AG04450 (cell line): ENCODE measurements around the gene RIBC2. TPM values are rescaled to one million over a fixed set of nuclear protein-coding genes. Genes with fewer than 3 reads are reported as not detected.

Experiments
- CTCF ChIA-PET: fragments of 300-600, 350-600 bp; formaldehyde crosslinking; extraction: SDS; loops from one replicate; lab custom pipeline; 2022; ENCODE audit warnings: antibody characterized with exemption, inconsistent platforms; lab: Charles Lee
- POLR2A ChIA-PET: fragments of 350-600 bp; formaldehyde crosslinking; extraction: SDS; loops from one replicate; lab custom pipeline; 2021; ENCODE audit warnings: antibody characterized with exemption, inconsistent platforms; lab: Yijun Ruan, JAX
- DNase-seq: peaks from one replicate; pipeline ENCODE4 v3.0.0-alpha.2; 2011; ENCODE audit warnings: low read depth, low spot score
- H3K27ac ChIP-seq: one replicate; pipeline ENCODE4 v1.5.1; 2012; ENCODE audit warnings: low read depth, low read length, control low read depth
- H3K27me3 ChIP-seq: one replicate; pipeline ENCODE4 v1.6.0; 2012; ENCODE audit warnings: low read length; ENCODE audit not compliant: control insufficient read depth, insufficient read depth
- H3K4me3 ChIP-seq: 2 replicates; pipeline ENCODE4 v1.5.1; 2011; ENCODE audit warnings: mild to moderate bottlenecking, low read depth, low read length, control low read depth
- H3K9me3 ChIP-seq: 2 replicates; pipeline ENCODE4 v1.5.1; 2012; ENCODE audit warnings: low read length; ENCODE audit not compliant: control insufficient read depth, insufficient read depth
- CTCF ChIP-seq: IDR thresholded peaks from 2 replicates; pipeline ENCODE4 v1.5.1; 2011; ENCODE audit warnings: low read depth, low read length, control low read depth, inconsistent platforms
- polyA plus RNA-seq: library from polyadenylated mRNA; depleted of rRNA; stranded (reverse); fragments of >200 nt; gene quantifications from 2 replicates; pipeline ENCODE4 v1.2.3, GENCODE V29; 2011

Gene RIBC2
- polyA plus RNA-seq, 1 experiment: 0.20 TPM

GRCh38 chr22:45452565-45453379, 39.3 kb downstream of the RIBC2 start:
- CTCF ChIA-PET: interaction anchor here (0.6 kb wide), 1 partner anchor 17 kb away, joined by 4 read pairs; no protein-coding TSS in a partner anchor
- Histone ChIP-seq H3K27me3 (no peaks in the 10 kb centered on the region), H3K4me3 (no peak overlapping the region), H3K27ac (peak overlapping the region; percentile 47), H3K9me3 (no peaks in the 10 kb centered on the region)
- DNase-seq: no peak
- POLR2A ChIA-PET: interaction anchor here (1.9 kb wide), 1 partner anchor 12 kb away, joined by 6 read pairs; no protein-coding TSS in a partner anchor
- no peak for TF ChIP-seq CTCF

GRCh38 chr22:45453764-45454163, 40.3 kb downstream of the RIBC2 start:
- POLR2A ChIA-PET: no interaction called here
- Histone ChIP-seq H3K4me3 (no peak overlapping the region), H3K9me3 (no peaks in the 10 kb centered on the region; the same call in 1 of the 2 replicates), H3K27me3 (no peaks in the 10 kb centered on the region), H3K27ac (peak overlapping the region; percentile 47)
- no peak for TF ChIP-seq CTCF
- no peak for DNase-seq
- CTCF ChIA-PET: no interaction called here

- H3K4me3 ChIP-seq: no peak overlapping the region
- POLR2A ChIA-PET: interaction anchor here (0.5 kb wide), 1 partner anchor 148 kb away, joined by 3 read pairs; no protein-coding TSS in a partner anchor
These were observed 40.8 kb downstream of the RIBC2 start for GRCh38 chr22:45454275-45454674.

GRCh38 chr22:45455212-45455611, 41.7 kb downstream of the RIBC2 start:
- TF ChIP-seq CTCF: no peak
- H3K4me3 ChIP-seq: no peak overlapping the region

More at GRCh38 chr22:45454275-45454674, 40.8 kb downstream of the RIBC2 start:
- H3K9me3 ChIP-seq: no peaks in the 10 kb centered on the region; the same call in 1 of the 2 replicates
- CTCF ChIA-PET: no interaction called here
- DNase-seq: no peak
- peak overlapping the region; percentile 47 for H3K27ac ChIP-seq
- no peaks in the 10 kb centered on the region for H3K27me3 ChIP-seq
- TF ChIP-seq CTCF: no peak

GRCh38 chr22:45455621-45456020, 42.1 kb downstream of the RIBC2 start:
- Histone ChIP-seq H3K27me3 (no peaks in the 10 kb centered on the region), H3K4me3 (no peak overlapping the region), H3K9me3 (no peaks in the 10 kb centered on the region; the same call in 1 of the 2 replicates), H3K27ac (no peak overlapping the region)
- DNase-seq: no peak
- CTCF ChIA-PET: interaction anchor here (1.0 kb wide), 1 partner anchor 16 kb away, joined by 3 read pairs; no protein-coding TSS in a partner anchor
- POLR2A ChIA-PET: interaction anchor here (0.6 kb wide), 1 partner anchor 91 kb away, joined by 3 read pairs; no protein-coding TSS in a partner anchor
- TF ChIP-seq CTCF: no peak

More at GRCh38 chr22:45455212-45455611, 41.7 kb downstream of the RIBC2 start:
- no peak for DNase-seq
- H3K9me3 ChIP-seq: no peaks in the 10 kb centered on the region; the same call in 1 of the 2 replicates
- no peak overlapping the region for H3K27ac ChIP-seq
- CTCF ChIA-PET: interaction anchor here (1.0 kb wide), 1 partner anchor 15 kb away, joined by 3 read pairs; no protein-coding TSS in a partner anchor
- POLR2A ChIA-PET: interaction anchor here (0.6 kb wide), 1 partner anchor 91 kb away, joined by 3 read pairs; no protein-coding TSS in a partner anchor
- no peaks in the 10 kb centered on the region for H3K27me3 ChIP-seq
